Activated naive CD4-positive, alpha-beta T cell treated with anti-CD3 and anti-CD28 coated beads for 36 hours (primary cell): ENCODE measurements around the gene MYBPC2. TPM values are rescaled to one million over a fixed set of nuclear protein-coding genes. Genes with fewer than 3 reads are reported as not detected.

Experiments
- CTCF ChIA-PET: fragments of 350-600 bp; sonication (Branson Sonifier 250); formaldehyde crosslinking; loops from one replicate; lab custom pipeline; 2021; ENCODE audit warnings: antibody characterized with exemption; lab: Charles Lee
- DNase-seq: peaks from one replicate; pipeline ENCODE4 v3.0.0-alpha.2; 2020
- H3K27ac Mint-ChIP-seq: one replicate; pipeline ENCODE4 v1.8.0; 2021; ENCODE audit warnings: mild to moderate bottlenecking, mixed read lengths
- H3K27me3 Mint-ChIP-seq: one replicate; pipeline ENCODE4 v1.8.0; 2021; ENCODE audit warnings: low read depth, mixed read lengths
- H3K36me3 Mint-ChIP-seq: one replicate; pipeline ENCODE4 v1.8.0; 2021; ENCODE audit warnings: low read depth, mixed read lengths
- H3K4me1 Mint-ChIP-seq: one replicate; pipeline ENCODE4 v1.8.0; 2021; ENCODE audit warnings: low read depth, mixed read lengths
- H3K4me3 Mint-ChIP-seq: one replicate; pipeline ENCODE4 v1.8.0; 2021; ENCODE audit warnings: mild to moderate bottlenecking, moderate library complexity, mixed read lengths
- H3K9me3 Mint-ChIP-seq: one replicate; pipeline ENCODE4 v1.8.0; 2021; ENCODE audit warnings: mixed read lengths
- intact Hi-C: fragments of 100-400 bp; cut with micrococcal nuclease; formaldehyde crosslinking; loops from one replicate; pipeline ENCODE4 v1.15.1; 2023
- total RNA-seq, 2 experiments: library from RNA; stranded (reverse); gene quantifications; one replicate each; pipeline ENCODE4 v1.2.3, GENCODE V29; 2021

Gene MYBPC2
- total RNA-seq, 2 experiments from 2014 or later: 0.64 to 1.6 TPM

- peaks cover 2% of the 10 kb centered on the region for H3K36me3 Mint-ChIP-seq
- intact Hi-C loops: no loop called here
- CTCF ChIA-PET: no interaction called here
Measured at GRCh38 chr19:50506700-50507099, 74.0 kb downstream of the MYBPC2 start.

GRCh38 chr19:50507376-50507775 lies 74.7 kb downstream of the MYBPC2 start:
- DNase-seq: no peak
- Mint-ChIP-seq H3K27ac (no peak overlapping the region), H3K27me3 (no peaks in the 10 kb centered on the region), H3K4me1 (peaks cover 20% of the 10 kb centered on the region), H3K36me3 (peaks cover 2% of the 10 kb centered on the region), H3K4me3 (no peak overlapping the region), H3K9me3 (no peaks in the 10 kb centered on the region)
- intact Hi-C loops: no loop called here
- CTCF ChIA-PET: no interaction called here

More at GRCh38 chr19:50506700-50507099, 74.0 kb downstream of the MYBPC2 start:
- Mint-ChIP-seq H3K27ac (no peak overlapping the region), H3K4me1 (peaks cover 18% of the 10 kb centered on the region), H3K27me3 (no peaks in the 10 kb centered on the region), H3K4me3 (no peak overlapping the region), H3K9me3 (no peaks in the 10 kb centered on the region)
- DNase-seq: no peak

- peaks cover 10% of the 10 kb centered on the region for H3K27me3 Mint-ChIP-seq
- intact Hi-C loops: no loop called here
- H3K9me3 Mint-ChIP-seq: no peaks in the 10 kb centered on the region
- CTCF ChIA-PET: no interaction called here
- peaks cover 2% of the 10 kb centered on the region for H3K36me3 Mint-ChIP-seq
- H3K27ac Mint-ChIP-seq: no peak overlapping the region
- peaks cover 20% of the 10 kb centered on the region for H3K4me1 Mint-ChIP-seq
- DNase-seq: no peak
- peak overlapping the region; percentile 38 for H3K4me3 Mint-ChIP-seq
Measured at GRCh38 chr19:50508843-50509190, 76.1 kb downstream of the MYBPC2 start.

GRCh38 chr19:50509366-50509765 lies 76.7 kb downstream of the MYBPC2 start:
- no peak for DNase-seq
- H3K27ac Mint-ChIP-seq: no peak overlapping the region
- intact Hi-C loops: no loop called here
- H3K9me3 Mint-ChIP-seq: no peaks in the 10 kb centered on the region
- peaks cover 2% of the 10 kb centered on the region for H3K36me3 Mint-ChIP-seq
- H3K4me3 Mint-ChIP-seq: no peak overlapping the region
- CTCF ChIA-PET: interaction anchor here (0.7 kb wide), 1 partner anchor 14 kb away, joined by 3 read pairs; no protein-coding TSS in a partner anchor
- H3K4me1 Mint-ChIP-seq: peaks cover 21% of the 10 kb centered on the region
- peaks cover 14% of the 10 kb centered on the region for H3K27me3 Mint-ChIP-seq

GRCh38 chr19:50510121-50510670 lies 77.5 kb downstream of the MYBPC2 start:
- peaks cover 2% of the 10 kb centered on the region for H3K36me3 Mint-ChIP-seq
- H3K9me3 Mint-ChIP-seq: no peaks in the 10 kb centered on the region
- H3K27ac Mint-ChIP-seq: peak overlapping the region; percentile 88
- peak overlapping the region; percentile 87 for H3K4me3 Mint-ChIP-seq
- CTCF ChIA-PET: interaction anchor here (0.6 to 0.7 kb wide), 2 partner anchors 13 to 214 kb away, joined by 3 read pairs; no protein-coding TSS in a partner anchor
- intact Hi-C loops: loop anchor here (10.0 kb wide), 1 partner anchor 1195 kb away; no protein-coding TSS in a partner anchor
- no peak for DNase-seq
- H3K4me1 Mint-ChIP-seq: peaks cover 23% of the 10 kb centered on the region
- peaks cover 16% of the 10 kb centered on the region for H3K27me3 Mint-ChIP-seq

GRCh38 chr19:50510700-50511068 lies 78.0 kb downstream of the MYBPC2 start:
- CTCF ChIA-PET: interaction anchor here (0.8 kb wide), 1 partner anchor 153 kb away, joined by 3 read pairs; no protein-coding TSS in a partner anchor
- Mint-ChIP-seq H3K27me3 (peaks cover 19% of the 10 kb centered on the region), H3K4me3 (peak overlapping the region; percentile 87), H3K9me3 (no peaks in the 10 kb centered on the region), H3K4me1 (peaks cover 23% of the 10 kb centered on the region), H3K27ac (peak overlapping the region; percentile 88), H3K36me3 (peaks cover 2% of the 10 kb centered on the region)
- intact Hi-C loops: loop anchor here (1.0 to 10.0 kb wide), 8 partner anchors 34 to 1194 kb away; partner anchors contain the start of genes CTU1, EMC10, GARIN5A and NR1H2
- no peak for DNase-seq

DNA sequence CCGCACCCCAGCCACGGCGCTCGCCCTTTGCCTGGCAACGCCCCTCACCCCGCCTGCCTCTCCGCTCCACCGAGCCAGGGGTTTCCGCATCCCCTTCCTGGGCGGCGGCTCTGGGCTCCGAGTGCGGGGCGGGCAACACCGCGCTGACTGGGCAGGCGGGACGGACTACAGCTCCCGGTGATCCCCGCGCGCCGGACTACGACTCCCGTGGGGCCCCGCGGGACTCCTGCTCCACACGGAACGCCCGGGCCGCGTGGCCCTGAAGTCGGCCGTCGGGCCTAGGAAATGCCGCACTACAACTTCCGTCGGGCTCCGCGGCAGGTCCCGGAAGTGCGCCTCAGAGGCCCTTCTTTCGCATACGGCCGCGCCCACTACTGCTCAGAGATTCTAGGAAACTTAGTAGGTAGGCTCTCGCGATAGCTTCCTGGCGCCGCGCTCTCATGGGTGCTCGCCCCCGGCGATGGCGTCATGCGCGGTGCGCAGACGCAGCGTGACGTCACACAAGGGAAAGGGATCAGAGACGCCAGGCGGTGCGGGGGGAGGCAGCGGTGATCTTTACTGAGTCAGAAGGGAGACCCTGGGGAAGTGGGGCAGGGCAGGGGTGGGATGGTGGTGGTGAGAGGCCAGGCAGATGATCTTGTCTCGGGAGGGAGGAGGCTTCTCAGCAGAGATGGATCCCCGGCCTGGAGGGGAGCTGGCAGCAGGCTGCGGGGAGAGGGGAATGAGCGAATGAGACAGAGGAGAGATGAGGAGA lies 78.6 kb downstream of the MYBPC2 start, which contains the start of gene JOSD2:
JOSD2 (minus strand) TSS at position 123 of the 754 bp plus-strand sequence. CDS start 760 bp downstream, outside the sequence.
- intact Hi-C loops: loop anchor here (1.0 to 10.0 kb wide), 8 partner anchors 35 to 1194 kb away; partner anchors contain the start of genes CTU1, EMC10, GARIN5A and NR1H2
- Mint-ChIP-seq H3K27ac (peak within 1 kb of the TSS; percentile 94), H3K9me3 (no peaks in the 10 kb centered on the region), H3K36me3 (peaks cover 2% of the 10 kb centered on the region), H3K4me3 (peak within 1 kb of the TSS; percentile 87), H3K4me1 (peaks cover 23% of the 10 kb centered on the region), H3K27me3 (peaks cover 22% of the 10 kb centered on the region)
- CTCF ChIA-PET: interaction anchor here (0.8 kb wide), 1 partner anchor 154 kb away, joined by 3 read pairs; no protein-coding TSS in a partner anchor
- DNase-seq: peak; percentile 99

GRCh38 chr19:50512112-50512998 lies 79.7 kb downstream of the MYBPC2 start:
- intact Hi-C loops: loop anchor here (10.0 kb wide), 1 partner anchor 1192 kb away; no protein-coding TSS in a partner anchor
- H3K36me3 Mint-ChIP-seq: peaks cover 2% of the 10 kb centered on the region
- CTCF ChIA-PET: no interaction called here
- DNase-seq: no peak
- no peak overlapping the region for H3K27ac Mint-ChIP-seq
- peaks cover 23% of the 10 kb centered on the region for H3K4me1 Mint-ChIP-seq
- peaks cover 25% of the 10 kb centered on the region for H3K27me3 Mint-ChIP-seq
- H3K4me3 Mint-ChIP-seq: peak overlapping the region; percentile 87
- H3K9me3 Mint-ChIP-seq: no peaks in the 10 kb centered on the region

DNA sequence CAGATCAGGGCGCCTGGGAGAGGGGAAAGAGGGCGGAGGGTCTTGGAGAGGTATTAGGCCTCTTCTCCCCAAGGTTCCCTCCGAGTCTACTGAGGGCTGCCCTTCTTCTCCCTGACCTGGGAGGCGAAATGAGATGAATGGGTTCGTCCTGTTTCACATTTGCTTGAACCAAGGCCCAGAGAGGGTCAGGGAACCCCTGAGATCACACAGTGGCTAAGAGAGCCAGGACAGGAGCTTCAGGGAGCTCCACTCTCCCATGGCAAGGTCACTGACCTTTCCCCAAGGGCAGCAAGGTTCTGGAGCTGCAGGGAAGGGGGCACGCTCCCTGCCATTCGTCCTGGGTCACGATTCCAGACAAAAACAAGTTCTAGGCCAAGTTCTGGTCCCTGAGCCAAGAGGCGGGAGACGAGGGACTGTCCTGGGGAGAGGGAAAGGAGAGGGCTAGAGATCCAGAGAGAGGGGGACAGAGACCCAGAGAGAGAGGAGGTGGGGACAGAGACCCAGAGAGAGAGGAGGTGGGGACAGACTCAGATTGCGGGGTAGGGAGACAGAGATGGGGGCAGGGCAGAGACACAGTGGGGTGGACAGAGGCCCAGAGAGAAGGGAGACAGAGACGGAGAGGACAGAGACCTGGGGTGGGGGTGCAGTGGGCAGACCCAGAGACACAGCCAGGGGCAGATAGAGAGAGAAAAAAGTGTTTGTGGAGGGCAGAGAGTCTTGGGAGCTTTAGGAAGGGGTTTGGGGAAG lies 80.5 kb downstream of the MYBPC2 start:
- Mint-ChIP-seq H3K36me3 (peaks cover 2% of the 10 kb centered on the region), H3K27ac (no peak overlapping the region), H3K27me3 (peaks cover 25% of the 10 kb centered on the region), H3K9me3 (no peaks in the 10 kb centered on the region), H3K4me3 (peak overlapping the region; percentile 0), H3K4me1 (peaks cover 21% of the 10 kb centered on the region)
- CTCF ChIA-PET: no interaction called here
- no peak for DNase-seq
- intact Hi-C loops: loop anchor here (10.0 kb wide), 1 partner anchor 1192 kb away; no protein-coding TSS in a partner anchor

- H3K4me1 Mint-ChIP-seq: peaks cover 19% of the 10 kb centered on the region
- intact Hi-C loops: loop anchor here (10.0 kb wide), 1 partner anchor 1191 kb away; no protein-coding TSS in a partner anchor
- peaks cover under 1% of the 10 kb centered on the region for H3K36me3 Mint-ChIP-seq
- CTCF ChIA-PET: no interaction called here
- DNase-seq: no peak
- H3K27ac Mint-ChIP-seq: peak within 1 kb of the TSS; percentile 39
- peak within 1 kb of the TSS; percentile 27 for H3K4me3 Mint-ChIP-seq
- H3K27me3 Mint-ChIP-seq: peaks cover 29% of the 10 kb centered on the region
- H3K9me3 Mint-ChIP-seq: no peaks in the 10 kb centered on the region
Measured at GRCh38 chr19:50513746-50514345, 81.2 kb downstream of the MYBPC2 start, which contains the start of gene ASPDH. TSS of gene ASPDH (minus strand) at chr19:50513913. CDS start at chr19:50513823, 90 bp downstream.
